ENCODE data around the gene IL25.

The IL25 gene

DNA sequence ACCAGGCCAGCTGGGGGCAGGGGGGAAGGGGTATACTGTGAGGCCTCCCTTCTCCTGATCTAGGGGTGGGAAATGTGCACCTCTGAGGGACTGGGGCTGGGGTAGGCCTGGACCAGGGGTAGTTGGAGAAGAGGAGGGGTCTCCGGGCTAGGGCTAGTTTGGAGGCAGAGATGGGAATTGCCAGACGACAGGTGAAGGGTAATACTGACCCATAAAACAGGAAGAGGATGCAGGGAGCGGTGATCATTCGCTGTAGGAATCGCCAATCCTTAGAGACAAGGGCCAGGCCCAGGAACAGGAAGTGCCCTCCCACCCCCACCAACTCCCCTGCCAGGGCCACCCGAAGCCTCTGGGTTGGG, 24.3 kb upstream of the IL25 start:
- H3K4me3 ChIP-seq (ENCODE audit: low read depth, low read length): no peak overlapping the region
- no peak for TF ChIP-seq CTCF (IDR thresholded peaks at IDR 0.05; ENCODE audit: low read depth, low read length)

DNA sequence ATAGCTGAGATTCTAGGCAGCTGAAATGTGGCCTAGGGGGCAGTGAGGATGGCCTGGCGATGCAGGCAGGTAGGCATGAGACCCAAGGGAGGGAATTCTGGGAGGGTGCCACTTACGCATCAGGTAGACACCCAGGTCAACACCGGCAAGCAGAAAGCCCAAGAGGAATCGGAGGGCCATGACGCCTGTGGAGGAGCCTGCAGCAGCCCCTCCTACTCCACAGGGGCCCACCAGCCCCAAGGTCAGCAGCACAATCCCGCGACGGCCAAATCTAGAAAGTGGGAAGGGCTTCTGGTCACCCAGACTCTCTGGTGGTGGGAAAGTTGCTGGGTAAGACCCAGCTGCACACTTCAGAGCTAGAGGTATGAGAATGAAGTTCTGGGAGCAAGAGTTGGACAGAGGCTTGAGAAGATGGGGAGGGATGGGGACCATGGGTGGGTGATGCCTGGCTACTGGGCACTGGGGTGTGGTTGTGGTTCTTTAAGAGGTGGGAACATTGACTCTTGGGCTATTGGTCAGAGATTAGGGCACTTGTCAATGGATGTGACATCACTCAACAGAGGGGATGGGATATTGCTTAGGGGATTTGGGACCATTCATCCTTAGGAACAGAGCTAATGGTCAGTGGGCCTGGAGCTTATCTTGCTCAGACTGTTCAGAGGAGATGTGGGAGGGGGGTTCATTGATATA, 23.3 kb upstream of the IL25 start:
- no peak for TF ChIP-seq CTCF (IDR thresholded peaks at IDR 0.05; ENCODE audit: low read depth, low read length)
- H3K4me3 ChIP-seq (ENCODE audit: low read depth, low read length): no peak overlapping the region

DNA sequence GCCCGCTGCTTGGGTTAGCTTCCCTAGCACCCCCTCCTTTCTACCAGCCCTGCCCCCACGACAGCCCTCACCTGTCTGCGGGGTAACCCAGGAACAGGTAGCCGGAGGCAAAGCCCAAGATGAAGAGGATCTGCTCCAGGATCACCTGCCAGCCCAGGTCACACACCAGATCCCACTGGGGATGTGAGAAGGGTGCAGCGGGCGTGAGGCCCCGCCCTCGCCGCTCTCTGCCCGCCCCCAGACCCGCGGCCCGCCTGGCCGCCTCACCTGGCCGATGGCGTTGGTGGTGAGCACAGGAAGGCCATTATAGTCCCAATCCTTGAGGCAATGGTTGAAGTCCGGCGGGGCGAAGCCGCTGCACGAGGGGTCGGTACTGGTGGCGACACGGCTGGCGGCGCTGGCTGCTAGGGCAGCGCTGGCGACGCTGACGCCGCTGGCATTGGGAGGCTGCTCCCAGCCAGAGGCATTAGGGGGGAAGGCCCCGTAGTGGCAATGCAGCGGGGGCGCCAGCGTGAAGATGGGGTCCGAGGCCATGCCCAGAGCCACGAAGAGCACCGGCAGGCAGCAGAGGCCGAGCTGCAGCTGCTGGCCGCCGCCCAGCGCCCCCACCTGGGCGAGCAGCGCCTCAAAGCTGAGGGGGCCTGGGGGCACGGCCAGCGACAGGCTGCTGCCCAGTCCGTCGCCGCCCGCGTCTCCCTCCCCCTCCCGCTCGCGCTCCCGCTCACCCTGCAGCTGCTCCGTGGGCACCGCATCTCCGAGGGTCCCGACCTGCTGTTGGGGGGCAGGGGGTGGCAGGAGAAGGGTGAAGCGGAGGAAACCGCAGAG, 20.7 kb upstream of the IL25 start:
- TF ChIP-seq CTCF (IDR thresholded peaks at IDR 0.05; ENCODE audit: low read depth, low read length): no peak
- peak overlapping the region; percentile 73 for H3K4me3 ChIP-seq (ENCODE audit: low read depth, low read length)

DNA sequence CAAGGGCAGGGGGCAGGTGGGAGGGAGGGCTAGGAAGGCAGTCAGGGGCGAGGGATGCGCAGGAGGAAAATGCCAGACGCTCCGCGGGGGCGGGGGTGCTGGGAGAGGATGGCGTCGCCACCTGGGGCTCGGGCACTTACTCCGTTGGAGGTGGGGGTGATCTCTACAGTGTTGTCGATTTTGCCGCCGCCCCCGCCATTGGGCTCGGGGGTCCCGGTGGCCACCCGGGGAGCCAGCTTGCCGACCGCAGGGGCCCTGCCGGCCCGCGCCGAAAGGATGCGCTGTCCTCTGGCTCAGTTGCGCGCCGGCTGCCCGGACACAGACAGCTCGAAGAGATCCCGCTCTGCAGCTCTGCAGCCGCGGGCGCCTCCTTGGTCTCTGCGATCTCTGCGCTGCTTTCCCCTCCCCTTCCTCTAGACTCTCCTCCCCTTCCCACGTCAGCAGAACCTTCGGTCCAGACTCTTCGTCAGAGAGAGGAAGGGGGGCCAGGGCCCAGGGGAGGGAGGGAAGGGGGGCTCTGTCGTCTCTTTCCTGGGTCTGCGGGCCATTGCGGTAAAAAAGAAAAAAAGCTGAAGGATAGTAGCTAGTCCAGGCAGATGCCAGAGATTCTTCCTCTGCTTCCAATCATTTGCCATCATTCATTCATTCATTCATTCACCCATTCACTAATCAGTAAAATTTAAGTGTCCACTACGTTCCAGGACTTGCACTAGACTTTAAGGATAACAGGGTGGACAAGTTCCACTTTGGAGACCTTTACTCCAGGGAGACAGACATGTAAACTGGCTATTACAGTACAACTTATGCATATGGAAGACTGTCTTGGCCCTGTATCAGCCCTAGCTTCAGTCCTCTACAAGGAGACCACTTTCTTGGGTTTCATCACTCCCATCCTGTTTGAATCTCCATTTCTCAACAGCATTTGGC, 19.8 kb upstream of the IL25 start, which contains the start of gene SLC22A17:
SLC22A17 (minus strand) TSS at position 382 of the 927 bp plus-strand sequence.
- peak within 1 kb of the TSS; percentile 73 for H3K4me3 ChIP-seq (ENCODE audit: low read depth, low read length)
- TF ChIP-seq CTCF (IDR thresholded peaks at IDR 0.05; ENCODE audit: low read depth, low read length): no peak

- H3K4me3 ChIP-seq (ENCODE audit: low read depth, low read length): no peak overlapping the region
- no peak for TF ChIP-seq CTCF (IDR thresholded peaks at IDR 0.05; ENCODE audit: low read depth, low read length)
Measured at GRCh38 chr14:23353433-23353780, 19.2 kb upstream of the IL25 start.

- TF ChIP-seq CTCF (IDR thresholded peaks at IDR 0.05; ENCODE audit: low read depth, low read length): no peak
- no peak overlapping the region for H3K4me3 ChIP-seq (ENCODE audit: low read depth, low read length)
Measured at GRCh38 chr14:23354990-23355389, 17.6 kb upstream of the IL25 start.

All from WI38 (cell line).